DOHH2 (cell line): ENCODE measurements around the gene IQGAP3.
A peak's percentile ranks its signal among the peaks of the same experiment; 100 is the strongest.

Experiments
- H3F3A ChIP-seq: fragments of 200-600 bp; sonication (generic), shearing (Covaris generic); 2 replicates; pipeline ENCODE4 v1.6.0; 2016; ENCODE audit warnings: antibody characterized with exemption, mild to moderate bottlenecking; ENCODE audit not compliant: control insufficient read depth, insufficient read depth
- H3K27ac ChIP-seq: fragments of 200-600 bp; sonication (generic); 2 replicates; pipeline ENCODE4 v1.5.1; 2014; ENCODE audit warnings: low read depth, mild to moderate bottlenecking, low read length, moderate library complexity
- H3K27me3 ChIP-seq: fragments of 200-600 bp; sonication (generic); 2 replicates; pipeline ENCODE4 v1.6.1; 2014; ENCODE audit warnings: mild to moderate bottlenecking, low read length, mixed read lengths; ENCODE audit not compliant: control insufficient read depth
- H3K36me3 ChIP-seq: fragments of 200-600 bp; sonication (generic); 2 replicates; pipeline ENCODE4 v1.6.1; 2014; ENCODE audit warnings: mild to moderate bottlenecking, low read length, moderate library complexity, mixed read lengths; ENCODE audit not compliant: control insufficient read depth
- H3K4me1 ChIP-seq: fragments of 200-600 bp; sonication (generic); 2 replicates; pipeline ENCODE4 v1.6.1; 2014; ENCODE audit warnings: mild to moderate bottlenecking, low read length, mixed read lengths; ENCODE audit not compliant: control insufficient read depth
- H3K4me2 ChIP-seq: fragments of 200-600 bp; sonication (generic); 2 replicates; pipeline ENCODE4 v1.6.0; 2014; ENCODE audit warnings: mild to moderate bottlenecking, low read length, moderate library complexity
- H3K4me3 ChIP-seq: fragments of 200-600 bp; sonication (generic); 2 replicates; pipeline ENCODE4 v1.5.1; 2014; ENCODE audit warnings: mild to moderate bottlenecking, low read length, mixed read lengths
- H3K79me2 ChIP-seq: fragments of 200-600 bp; sonication (generic); 2 replicates; pipeline ENCODE4 v1.6.1; 2014; ENCODE audit warnings: mild to moderate bottlenecking, low read length, mixed read lengths; ENCODE audit not compliant: control insufficient read depth
- H3K9me2 ChIP-seq: fragments of 200-600 bp; sonication (generic); replicated peaks from 2 replicates; pipeline ENCODE4 v1.6.1; 2014; ENCODE audit warnings: mild to moderate bottlenecking, low read length, mixed read lengths; ENCODE audit not compliant: control insufficient read depth
- H3K9me3 ChIP-seq: fragments of 200-600 bp; sonication (generic); 2 replicates; pipeline ENCODE4 v1.6.1; 2014; ENCODE audit warnings: antibody characterized with exemption, low read length, mixed read lengths; ENCODE audit not compliant: control insufficient read depth, insufficient read depth
- H4K20me1 ChIP-seq: fragments of 200-600 bp; sonication (generic); 2 replicates; pipeline ENCODE4 v1.6.0; 2014; ENCODE audit warnings: low read depth, mild to moderate bottlenecking, antibody characterized with exemption, low read length, moderate library complexity; ENCODE audit not compliant: control insufficient read depth, insufficient read depth
- EZH2phosphoT487 ChIP-seq: fragments of 200-600 bp; sonication (generic); IDR thresholded peaks from 2 replicates; pipeline ENCODE4 v1.6.1; 2017; ENCODE audit warnings: borderline replicate concordance, mild to moderate bottlenecking, antibody characterized with exemption, low read length, moderate library complexity, mixed read lengths
- TF ChIP-seq, protein P1 (sequence below): fragments of 200-600 bp; sonication (generic); IDR thresholded peaks from one replicate; pipeline ENCODE4 v1.5.1; 2014; ENCODE audit warnings: antibody characterized with exemption, mild to moderate bottlenecking, low read depth, low read length; ENCODE audit not compliant: poor library complexity, severe bottlenecking

The IQGAP3 gene

DNA sequence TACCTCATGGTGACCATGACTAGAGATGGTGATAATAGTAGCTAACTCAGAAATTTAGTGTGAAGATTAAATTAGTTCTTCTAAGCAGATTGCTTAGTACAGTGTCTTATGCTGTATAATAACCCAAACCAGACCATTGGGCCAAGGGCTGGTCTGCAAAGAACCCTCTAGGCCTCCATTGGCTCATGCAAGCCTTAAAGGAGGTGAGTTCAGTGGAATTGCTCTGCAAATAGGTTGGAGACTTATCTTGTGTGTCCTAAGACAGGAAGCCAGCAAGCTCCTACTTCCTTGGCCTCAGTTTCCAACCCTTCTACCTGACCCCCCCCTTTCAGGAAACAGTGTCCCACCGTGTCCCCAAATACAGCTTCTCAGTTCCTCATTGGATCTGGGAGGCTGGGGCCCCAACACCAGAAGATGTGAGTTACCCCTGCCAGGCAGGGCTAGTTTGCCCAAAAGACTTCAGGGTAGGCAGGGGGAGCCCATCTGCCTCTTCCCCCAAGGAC is 69.9 kb downstream of the IQGAP3 start:
- TF ChIP-seq, protein P1, sequence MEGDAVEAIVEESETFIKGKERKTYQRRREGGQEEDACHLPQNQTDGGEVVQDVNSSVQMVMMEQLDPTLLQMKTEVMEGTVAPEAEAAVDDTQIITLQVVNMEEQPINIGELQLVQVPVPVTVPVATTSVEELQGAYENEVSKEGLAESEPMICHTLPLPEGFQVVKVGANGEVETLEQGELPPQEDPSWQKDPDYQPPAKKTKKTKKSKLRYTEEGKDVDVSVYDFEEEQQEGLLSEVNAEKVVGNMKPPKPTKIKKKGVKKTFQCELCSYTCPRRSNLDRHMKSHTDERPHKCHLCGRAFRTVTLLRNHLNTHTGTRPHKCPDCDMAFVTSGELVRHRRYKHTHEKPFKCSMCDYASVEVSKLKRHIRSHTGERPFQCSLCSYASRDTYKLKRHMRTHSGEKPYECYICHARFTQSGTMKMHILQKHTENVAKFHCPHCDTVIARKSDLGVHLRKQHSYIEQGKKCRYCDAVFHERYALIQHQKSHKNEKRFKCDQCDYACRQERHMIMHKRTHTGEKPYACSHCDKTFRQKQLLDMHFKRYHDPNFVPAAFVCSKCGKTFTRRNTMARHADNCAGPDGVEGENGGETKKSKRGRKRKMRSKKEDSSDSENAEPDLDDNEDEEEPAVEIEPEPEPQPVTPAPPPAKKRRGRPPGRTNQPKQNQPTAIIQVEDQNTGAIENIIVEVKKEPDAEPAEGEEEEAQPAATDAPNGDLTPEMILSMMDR, result no peak
- no peak for TF ChIP-seq EZH2phosphoT487
- Histone ChIP-seq H3K9me2 (no peaks in the 10 kb centered on the region), H3K4me2 (peak overlapping the region; percentile 99), H3F3A (peaks cover 21% of the 10 kb centered on the region), H3K79me2 (peaks cover 47% of the 10 kb centered on the region), H3K9me3 (no peaks in the 10 kb centered on the region), H3K4me1 (peaks cover 72% of the 10 kb centered on the region), H4K20me1 (no peaks in the 10 kb centered on the region), H3K36me3 (peaks cover 36% of the 10 kb centered on the region), H3K27ac (peak overlapping the region; percentile 97), H3K4me3 (peak overlapping the region; percentile 87), H3K27me3 (no peaks in the 10 kb centered on the region)

DNA sequence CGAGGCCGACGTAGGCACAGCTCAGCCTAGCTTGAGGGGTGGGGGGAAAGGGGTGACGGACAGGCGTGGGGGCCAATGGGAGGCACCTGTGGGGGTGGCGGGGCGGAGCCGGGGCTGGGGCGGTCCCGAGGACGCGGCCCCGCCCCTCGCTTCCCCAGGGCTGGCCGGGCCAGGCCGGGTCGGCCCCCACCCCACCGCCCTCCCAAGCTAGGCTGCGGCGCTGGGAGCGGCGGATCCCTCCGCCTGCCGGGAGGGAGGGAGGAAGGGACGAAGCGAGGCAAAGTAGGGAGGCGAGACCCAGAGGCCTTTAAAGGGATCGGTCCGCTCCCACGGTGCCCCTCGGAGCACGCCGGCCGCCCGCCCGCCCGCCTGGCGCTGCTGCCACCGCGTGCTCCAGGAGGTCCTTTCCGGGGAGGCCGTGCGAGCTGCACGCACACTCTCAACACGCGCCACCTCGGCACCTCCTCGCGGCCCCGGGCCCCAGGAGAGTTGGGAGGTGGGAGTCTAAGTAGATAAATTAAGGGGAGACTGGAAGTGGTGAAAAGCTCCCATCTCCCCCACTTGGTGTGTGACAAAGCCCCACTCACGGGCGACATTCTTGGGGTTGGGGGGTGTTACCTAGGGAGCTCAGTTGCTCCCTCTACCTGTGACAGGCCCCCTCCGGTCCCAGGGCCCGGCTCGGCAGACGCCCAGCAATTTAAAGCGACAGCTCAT is 71.4 kb downstream of the IQGAP3 start:
- H3K4me3 ChIP-seq, result peak overlapping the region; percentile 87
- H3K4me2 ChIP-seq, result peak overlapping the region; percentile 99
- H4K20me1 ChIP-seq, result 0 out of 2 replicates have a peak, but pooled peaks cover 4% of the 10 kb centered on the region
- peaks cover 58% of the 10 kb centered on the region for H3K79me2 ChIP-seq
- H3K9me3 ChIP-seq, result no peaks in the 10 kb centered on the region
- H3K27ac ChIP-seq, result peak overlapping the region; percentile 97
- peaks cover 50% of the 10 kb centered on the region for H3K36me3 ChIP-seq
- H3K4me1 ChIP-seq, result peaks cover 74% of the 10 kb centered on the region
- TF ChIP-seq EZH2phosphoT487, result no peak
- TF ChIP-seq, protein P1, result peak; percentile 83
- H3F3A ChIP-seq, result peaks cover 17% of the 10 kb centered on the region
- H3K27me3 ChIP-seq, result no peaks in the 10 kb centered on the region
- H3K9me2 ChIP-seq, result no peaks in the 10 kb centered on the region

DNA sequence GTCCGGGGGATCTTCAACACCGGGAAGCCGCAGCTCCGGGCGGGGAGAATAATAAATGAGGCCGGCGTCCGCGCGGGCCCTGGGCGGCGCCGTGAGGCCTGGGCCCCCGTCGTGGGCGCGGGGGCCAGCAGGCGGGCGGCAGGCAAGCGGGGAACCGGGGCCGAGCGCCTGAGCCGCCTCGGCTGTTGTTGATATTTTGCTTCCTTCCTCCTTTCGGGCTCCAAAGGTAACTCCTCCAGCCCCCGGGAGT is 71.9 kb downstream of the IQGAP3 start, which contains the start of gene MEF2D:
TSS of gene MEF2D (minus strand) at position 233 of the 250 bp plus-strand sequence. CDS start 17,483 bp downstream, outside the sequence.
- H3F3A ChIP-seq, result peaks cover 17% of the 10 kb centered on the region
- H3K27ac ChIP-seq, result peak within 1 kb of the TSS; percentile 97
- TF ChIP-seq, protein P1, result no peak
- TF ChIP-seq EZH2phosphoT487, result no peak
- peak within 1 kb of the TSS; percentile 87 for H3K4me3 ChIP-seq
- H3K27me3 ChIP-seq, result no peaks in the 10 kb centered on the region
- no peaks in the 10 kb centered on the region for H3K9me2 ChIP-seq
- peaks cover 60% of the 10 kb centered on the region for H3K79me2 ChIP-seq
- no peaks in the 10 kb centered on the region for H3K9me3 ChIP-seq
- peak within 1 kb of the TSS; percentile 99 for H3K4me2 ChIP-seq
- H3K36me3 ChIP-seq, result peaks cover 55% of the 10 kb centered on the region
- 0 out of 2 replicates have a peak, but pooled peaks cover 4% of the 10 kb centered on the region for H4K20me1 ChIP-seq
- H3K4me1 ChIP-seq, result peaks cover 74% of the 10 kb centered on the region
